NCI-H2029 treated with DMSO at 0.1 percent for 48 hours (cell line): ENCODE results near the gene CYP4F8.
A peak's percentile ranks its signal among the peaks of the same experiment; 100 is the strongest.
"Not testable (repeated sequence)": the region's sequence is repeated elsewhere in the genome, so short reads cannot be mapped to it uniquely, and the experiment has no call there.

Experiments used
- DNase-seq: peaks from one replicate; lab custom pipeline; 2025; lab: John Stamatoyannopoulos, UW

The CYP4F8 gene

DNA sequence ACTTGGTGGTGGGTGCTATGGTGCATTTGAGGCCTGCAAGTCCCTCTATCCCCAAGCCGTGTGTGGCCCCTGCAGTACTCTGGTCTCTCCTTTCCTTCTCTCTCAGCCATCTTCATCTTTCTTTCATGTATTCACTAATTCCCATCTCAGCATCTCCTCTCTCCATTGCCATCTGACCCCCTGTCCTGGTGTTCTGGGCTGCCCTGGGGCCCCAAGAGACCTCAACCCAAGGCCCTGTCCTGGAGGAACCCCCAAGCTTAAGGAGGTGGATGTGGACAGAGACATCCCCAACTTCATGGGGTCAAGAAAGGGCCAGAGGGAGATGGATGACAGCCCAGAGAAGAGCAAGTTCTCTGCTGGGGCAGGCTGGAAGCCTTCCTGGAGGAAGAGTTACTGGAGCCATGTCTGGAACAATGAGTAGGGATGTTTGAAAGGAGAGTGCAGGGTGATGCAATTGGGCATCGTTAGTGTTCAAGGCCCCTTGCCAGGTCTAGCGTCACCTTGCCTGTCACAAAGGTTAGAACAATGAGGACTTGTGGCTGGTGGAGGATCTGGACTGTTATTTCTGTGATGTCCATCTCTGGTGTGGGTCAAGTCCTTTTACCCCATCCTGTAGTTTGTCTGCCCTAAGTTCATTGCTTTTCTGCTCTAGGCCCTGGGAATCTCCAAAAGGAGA is 29.2 kb downstream of the CYP4F8 start:
- no peak for DNase-seq

DNA sequence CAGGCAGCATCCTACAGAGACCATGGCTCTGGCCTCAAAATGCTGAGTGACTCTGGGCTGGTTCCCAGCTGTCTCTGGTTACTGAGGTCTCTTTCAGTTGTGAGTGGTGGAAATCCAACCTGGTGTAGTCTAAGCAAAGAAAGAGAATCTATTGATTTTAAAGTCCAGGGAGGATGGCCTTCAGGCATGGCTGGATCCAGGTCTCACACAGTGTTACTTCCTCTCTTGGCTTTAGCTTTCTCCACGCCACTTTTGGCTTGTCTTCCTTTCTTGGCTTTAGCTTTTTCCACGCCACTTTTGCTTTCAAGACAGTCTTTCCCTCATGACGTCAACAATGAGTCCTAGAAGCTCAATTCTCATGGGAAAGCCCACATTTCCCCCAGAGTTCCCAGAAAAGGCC is 29.8 kb downstream of the CYP4F8 start:
- no peak for DNase-seq

DNA sequence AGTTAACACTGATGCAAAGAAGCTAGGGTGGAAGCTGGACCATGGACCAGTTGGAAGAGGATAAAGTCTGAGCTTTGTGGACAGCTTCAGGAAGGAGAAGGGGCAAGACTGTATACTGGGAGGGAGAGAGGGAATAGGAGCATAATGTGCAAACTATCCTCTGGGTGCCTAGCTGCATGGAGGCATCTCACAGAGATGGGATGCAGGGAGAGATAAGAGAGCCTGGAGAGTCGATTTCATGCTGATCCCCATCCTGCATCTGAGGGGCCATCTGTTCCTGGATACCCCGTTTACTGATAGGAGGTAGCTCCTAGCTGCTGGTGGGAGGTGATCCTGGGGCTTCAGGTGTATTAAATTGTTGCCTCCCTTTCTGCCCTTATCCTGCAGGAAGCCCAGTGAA is 34.5 kb downstream of the CYP4F8 start:
- no peak for DNase-seq

DNA sequence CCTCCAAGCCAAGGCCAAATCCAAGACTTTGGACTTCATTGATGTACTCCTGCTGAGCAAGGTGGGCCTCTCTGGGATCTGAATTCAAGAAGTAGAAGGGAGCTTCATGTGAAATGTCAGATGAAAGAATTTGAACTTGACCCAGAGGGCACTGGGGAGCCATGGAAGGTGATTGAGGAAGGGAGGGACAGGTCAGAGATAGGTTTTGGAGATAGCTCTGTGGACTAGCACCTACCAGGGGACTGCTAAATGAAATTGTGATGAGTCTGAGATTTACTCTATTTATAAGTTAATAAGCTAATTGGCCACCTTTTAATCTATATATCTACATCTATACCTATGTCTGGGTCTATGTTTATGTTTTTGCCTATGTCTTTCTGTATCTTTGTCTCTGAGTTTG is 35.1 kb downstream of the CYP4F8 start:
- DNase-seq: not testable (repeated sequence)

GRCh38 chr19:15651791-15652190 is 36.8 kb downstream of the CYP4F8 start:
- DNase-seq: no peak

DNA sequence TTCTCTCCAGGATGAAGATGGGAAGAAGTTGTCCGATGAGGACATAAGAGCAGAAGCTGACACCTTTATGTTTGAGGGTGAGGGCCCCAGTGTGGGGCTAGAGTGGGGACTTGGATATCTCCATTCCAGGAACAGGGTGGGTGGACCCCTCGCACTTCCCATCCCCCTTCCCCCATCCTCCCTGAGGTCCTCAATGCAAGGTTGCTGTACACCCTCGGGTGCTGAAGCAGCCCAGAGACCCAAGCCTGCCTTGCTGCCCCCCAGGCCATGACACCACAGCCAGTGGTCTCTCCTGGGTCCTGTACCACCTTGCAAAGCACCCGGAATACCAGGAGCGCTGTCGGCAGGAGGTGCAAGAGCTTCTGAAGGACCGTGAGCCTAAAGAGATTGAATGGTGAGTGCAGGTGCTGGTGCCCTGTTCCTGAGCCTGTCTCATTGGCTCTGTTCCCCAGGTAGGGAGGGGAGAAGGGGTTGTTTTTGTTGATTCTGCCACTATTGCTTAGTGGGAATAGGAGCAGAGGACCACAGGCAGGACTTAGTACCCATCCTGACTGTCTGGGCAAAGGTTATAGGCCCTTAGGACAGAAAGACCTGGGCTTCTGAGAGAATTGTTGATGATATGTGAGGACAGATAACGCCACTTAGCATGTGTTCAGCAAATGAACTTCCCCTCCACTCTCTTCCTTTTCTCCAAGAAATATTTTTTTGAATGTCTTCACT is 37.7 kb downstream of the CYP4F8 start:
- DNase-seq: no peak

GRCh38 chr19:15656467-15656866 is 41.4 kb downstream of the CYP4F8 start:
- no peak for DNase-seq

DNA sequence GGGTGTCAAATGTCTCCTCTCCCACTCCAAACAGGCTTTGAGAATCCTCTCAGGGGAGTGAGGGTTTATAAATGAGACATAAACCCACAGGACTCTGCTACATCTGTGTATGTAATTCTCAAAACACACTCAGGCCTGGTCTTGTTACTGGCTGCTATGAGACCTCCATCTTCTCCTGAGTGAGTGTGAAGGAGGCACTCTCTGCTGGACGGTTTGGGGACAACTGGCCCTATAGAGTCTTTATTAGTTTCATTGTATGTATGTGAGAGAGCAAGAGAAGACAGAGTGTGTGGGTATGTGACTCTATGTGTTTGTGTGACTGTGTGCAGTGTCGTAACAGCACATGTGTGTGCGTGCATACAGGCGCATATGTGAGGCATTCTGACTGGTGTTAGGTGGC is 48.2 kb downstream of the CYP4F8 start:
- no peak for DNase-seq

DNA sequence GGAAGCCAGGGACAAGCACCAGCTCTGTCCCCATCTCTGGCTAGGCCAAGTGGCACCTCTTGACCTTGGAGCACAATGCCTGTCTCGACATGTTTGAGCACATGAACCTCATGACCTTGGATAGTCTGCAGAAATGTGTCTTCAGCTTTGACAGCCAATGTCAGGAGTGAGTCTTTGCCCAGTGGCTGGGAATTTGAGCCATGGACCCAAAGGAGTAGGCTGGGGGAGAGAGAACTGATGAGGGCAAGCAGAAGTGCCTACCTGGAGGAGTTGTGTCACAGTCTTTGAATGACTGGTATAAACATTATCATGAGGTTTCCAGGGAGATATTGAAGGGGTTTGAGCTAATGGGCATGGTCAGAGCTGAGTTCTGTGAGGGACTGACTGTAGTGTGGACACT is 51.2 kb downstream of the CYP4F8 start:
- no peak for DNase-seq

DNA sequence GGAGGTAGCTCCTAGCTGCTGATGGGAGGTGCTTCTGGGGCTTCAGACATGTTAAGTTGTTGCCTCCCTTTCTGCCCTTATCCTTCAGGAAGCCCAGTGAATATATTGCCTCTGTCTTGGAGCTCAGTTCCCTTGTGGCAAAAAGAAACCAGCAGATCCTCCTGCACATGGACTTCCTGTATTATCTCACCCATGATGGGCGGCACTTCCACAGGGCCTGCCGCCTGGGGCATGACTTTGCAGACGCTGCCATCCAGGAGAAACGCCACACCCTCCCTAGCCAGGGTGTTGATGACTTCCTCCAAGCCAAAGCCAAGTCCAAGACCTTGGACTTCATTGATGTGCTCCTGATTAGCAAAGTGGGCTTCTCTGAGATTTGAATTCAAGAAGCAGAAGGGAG is 51.9 kb downstream of the CYP4F8 start:
- no peak for DNase-seq

GRCh38 chr19:15669440-15669839 is 54.4 kb downstream of the CYP4F8 start:
- no peak for DNase-seq

DNA sequence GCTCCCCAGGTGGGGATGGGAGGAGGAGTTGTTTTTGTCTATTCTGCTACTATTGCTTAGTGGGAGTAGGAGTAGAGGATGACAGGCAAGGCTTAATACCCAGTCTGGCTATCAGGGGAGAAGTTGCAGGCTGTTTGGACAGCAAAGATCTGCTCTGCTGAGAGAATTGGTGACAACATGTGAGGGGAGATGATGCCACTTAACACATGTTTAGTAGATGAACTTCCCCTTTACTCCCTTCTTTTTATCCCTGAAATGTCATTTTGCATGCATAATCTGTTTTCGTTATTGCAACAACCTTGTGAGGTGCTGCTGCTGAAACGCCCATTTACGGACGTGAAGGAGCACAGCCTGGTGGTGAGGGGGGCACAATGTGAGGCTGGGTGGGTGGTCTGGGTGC is 54.9 kb downstream of the CYP4F8 start:
- no peak for DNase-seq

GRCh38 chr19:15671237-15671821 is 56.3 kb downstream of the CYP4F8 start:
- no peak for DNase-seq

DNA sequence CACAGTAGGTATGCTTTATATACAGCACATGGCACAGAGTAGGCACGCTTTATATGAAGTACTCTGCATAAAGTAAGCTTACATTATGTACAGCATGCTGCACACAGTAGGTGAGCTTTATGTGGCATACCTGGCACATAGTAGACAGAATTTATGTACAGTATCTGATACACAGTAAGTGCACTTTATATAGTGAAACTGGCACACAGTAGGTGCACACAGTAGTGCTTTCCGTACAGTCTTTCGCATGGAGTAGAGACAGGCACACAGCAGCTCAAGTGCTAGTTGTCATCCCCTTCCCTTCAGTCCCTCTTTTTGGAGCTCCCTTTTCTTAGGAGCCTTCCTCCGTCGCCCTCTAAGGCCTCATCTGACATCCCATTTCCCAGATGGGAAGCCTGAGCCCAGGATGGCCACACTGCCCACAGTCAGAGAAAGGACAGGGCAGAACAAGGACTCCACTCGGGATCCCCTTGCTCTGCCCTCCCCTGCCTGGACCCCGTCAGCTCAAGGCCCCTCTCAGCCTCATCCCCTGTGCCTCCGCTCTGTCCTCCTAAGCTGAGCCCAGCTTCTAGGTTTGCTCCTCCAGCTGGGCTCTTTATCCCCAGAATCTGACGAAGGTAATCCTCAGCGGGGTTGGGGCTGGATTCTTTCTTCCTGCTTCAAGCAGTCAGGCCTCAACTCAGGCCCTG is 57.0 kb downstream of the CYP4F8 start:
- DNase-seq: no peak

DNA sequence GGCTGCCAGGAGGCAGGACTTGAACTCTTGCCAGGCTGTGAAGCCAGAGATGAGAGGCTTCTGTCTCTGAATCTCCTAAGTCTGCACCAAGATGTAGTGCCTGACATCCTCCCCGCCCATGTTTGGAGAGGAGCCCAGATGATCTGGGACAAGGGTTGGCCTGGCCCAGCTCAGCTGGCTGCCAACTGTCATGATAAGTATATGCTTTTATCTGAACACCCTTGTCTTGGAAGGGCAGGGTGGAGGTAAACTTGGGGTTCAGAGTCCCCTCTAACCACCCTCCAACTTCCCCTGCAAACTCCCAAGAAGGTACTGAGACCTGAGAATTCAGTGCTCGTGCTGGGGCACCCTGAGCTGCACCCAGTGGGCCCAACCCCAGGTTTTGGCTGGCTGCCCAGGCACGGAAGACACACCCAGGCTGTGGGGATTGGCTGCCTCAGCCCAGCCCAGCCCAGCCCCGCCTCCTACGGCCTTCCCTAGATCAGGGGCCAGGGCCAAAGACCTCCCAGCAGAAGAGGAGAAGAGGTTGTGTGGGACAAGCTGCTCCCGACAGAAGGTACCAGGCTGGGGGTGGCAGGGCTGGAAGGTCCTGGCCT is 57.7 kb downstream of the CYP4F8 start, which contains the start of gene CYP4F12:
Gene CYP4F12 (plus strand): TSS at position 508 of the 596 bp plus-strand sequence. CDS start 443 bp downstream, outside the sequence.
- DNase-seq: peak; percentile 83

DNA sequence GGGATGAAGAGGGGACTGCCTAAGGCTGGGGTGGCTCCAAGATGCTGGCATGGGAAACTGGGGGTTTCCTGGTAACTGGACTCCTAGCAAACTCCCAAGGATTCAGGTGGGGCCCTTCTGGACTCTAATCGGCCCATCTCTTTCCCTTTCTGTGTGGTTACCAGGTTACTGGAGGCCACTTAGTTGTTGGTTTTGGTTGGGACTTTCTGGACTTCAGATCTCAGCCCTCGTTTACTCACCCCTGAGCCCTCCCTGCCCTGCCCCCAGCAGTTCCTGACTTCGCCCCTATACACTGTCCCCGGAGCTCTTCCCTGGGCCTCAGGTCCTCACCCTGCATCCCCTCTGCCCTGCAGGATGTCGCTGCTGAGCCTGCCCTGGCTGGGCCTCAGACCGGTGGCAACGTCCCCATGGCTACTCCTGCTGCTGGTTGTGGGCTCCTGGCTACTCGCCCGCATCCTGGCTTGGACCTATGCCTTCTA is 58.2 kb downstream of the CYP4F8 start:
- DNase-seq: no peak

- no peak for DNase-seq
Measured at GRCh38 chr19:15675560-15675959, 60.5 kb downstream of the CYP4F8 start.

DNA sequence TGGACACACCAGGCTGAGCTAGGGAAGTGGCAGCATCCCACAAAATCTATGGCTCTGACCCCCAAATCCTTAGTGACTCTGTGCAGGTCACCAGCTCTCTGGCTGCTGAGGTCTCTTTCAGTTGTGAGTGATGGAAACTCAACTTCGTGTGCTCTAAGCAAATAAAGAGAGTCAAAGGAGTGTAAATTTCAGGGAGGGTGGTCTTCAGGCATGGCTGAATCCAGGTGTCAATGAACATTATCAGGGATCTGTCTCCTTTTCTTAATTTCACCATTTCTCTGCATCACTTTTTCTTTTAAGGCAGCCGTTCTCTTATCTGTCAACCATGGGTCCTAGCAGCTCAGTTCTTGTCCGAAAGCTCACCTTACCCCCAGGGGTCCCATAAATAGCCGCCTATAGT is 64.1 kb downstream of the CYP4F8 start:
- DNase-seq: no peak

DNA sequence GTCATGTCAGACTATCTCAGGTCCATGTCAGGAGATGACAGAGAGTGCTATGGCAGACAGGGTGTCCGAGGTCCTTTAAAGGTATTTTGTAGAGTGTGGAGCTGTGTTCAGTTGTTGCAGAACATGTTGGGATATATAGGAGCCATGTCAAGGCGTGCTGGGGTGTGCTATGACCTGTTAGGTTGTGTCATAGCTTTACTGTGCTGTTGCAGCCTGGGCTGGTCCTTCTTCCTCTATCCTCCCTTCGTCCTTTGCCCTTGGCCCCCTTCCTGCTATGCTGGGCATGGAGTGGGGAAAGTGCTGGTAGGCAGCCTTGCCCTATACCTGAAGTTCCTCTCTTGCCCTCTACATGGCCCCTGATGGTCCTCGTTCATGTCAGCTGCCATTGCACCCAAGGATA is 64.8 kb downstream of the CYP4F8 start:
- not testable (repeated sequence) for DNase-seq
